ENCODE data around the gene KLHL5.
A peak's percentile ranks its signal among the peaks of the same experiment; 100 is the strongest.

The KLHL5 gene

GRCh38 chr4:39036172-39036571, 25.9 kb upstream of the KLHL5 start:
- DNase-seq (no peak), ATAC-seq (no peak)
- Mint-ChIP-seq H3K4me1 (peaks cover 46% of the 10 kb centered on the region), H3K36me3 (ENCODE audit: low read depth) (no peaks in the 10 kb centered on the region), H3K27ac (no peak overlapping the region), H3K27me3 (no peaks in the 10 kb centered on the region), H3K4me3 (no peak overlapping the region), H3K9me3 (no peaks in the 10 kb centered on the region)

DNA sequence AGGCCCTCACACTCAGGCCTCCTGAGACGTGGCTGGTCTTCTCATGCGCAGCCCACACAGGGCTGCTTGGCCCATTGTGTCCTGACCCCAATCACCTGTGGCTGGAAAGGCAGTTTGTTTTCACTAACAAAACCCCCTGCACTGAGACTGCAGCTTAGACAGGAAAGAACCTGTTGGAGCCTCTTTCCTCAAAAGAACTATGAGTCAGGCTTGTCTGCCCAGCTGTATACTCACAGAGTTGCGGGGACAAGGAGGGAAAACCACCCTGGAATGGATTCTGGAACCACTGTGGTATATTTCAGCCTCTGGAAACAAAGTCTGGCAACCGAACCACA, 24.6 kb upstream of the KLHL5 start:
- H3K27ac Mint-ChIP-seq: no peak overlapping the region

GRCh38 chr4:39037941-39038340, 24.1 kb upstream of the KLHL5 start:
- ATAC-seq (no peak), DNase-seq (no peak)
- Mint-ChIP-seq H3K4me3 (no peak overlapping the region), H3K9me3 (no peaks in the 10 kb centered on the region), H3K27ac (peak overlapping the region; percentile 43), H3K27me3 (no peaks in the 10 kb centered on the region), H3K4me1 (peaks cover 37% of the 10 kb centered on the region), H3K36me3 (ENCODE audit: low read depth) (no peaks in the 10 kb centered on the region)

More for the DNA sequence above, 24.6 kb upstream of the KLHL5 start:
- ATAC-seq (no peak), DNase-seq (no peak)
- no peak overlapping the region for H3K4me3 Mint-ChIP-seq
- no peaks in the 10 kb centered on the region for H3K9me3 Mint-ChIP-seq
- H3K27me3 Mint-ChIP-seq: no peaks in the 10 kb centered on the region
- no peaks in the 10 kb centered on the region for H3K36me3 Mint-ChIP-seq (ENCODE audit: low read depth)
- peaks cover 41% of the 10 kb centered on the region for H3K4me1 Mint-ChIP-seq

DNA sequence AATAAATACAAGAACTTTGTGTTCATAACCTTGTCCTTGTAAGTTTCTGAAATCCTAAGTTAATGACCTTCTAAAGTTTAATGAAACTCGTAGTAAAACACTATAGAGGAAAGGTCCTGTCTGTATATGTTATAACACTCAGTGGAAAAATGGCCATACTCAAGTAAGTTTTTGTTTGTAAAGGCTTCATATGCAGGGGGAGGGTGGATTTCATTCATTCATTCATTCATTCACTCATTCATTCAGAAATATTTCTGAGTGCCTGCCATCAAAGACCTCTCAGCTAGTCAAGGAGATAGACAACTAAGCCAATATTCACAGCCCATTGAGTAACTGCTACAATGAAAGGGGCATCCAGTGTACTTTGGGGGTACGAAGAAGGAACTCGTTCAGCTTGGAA, 22.9 kb upstream of the KLHL5 start:
- DNase-seq: no peak
- no peaks in the 10 kb centered on the region for H3K9me3 Mint-ChIP-seq
- H3K27ac Mint-ChIP-seq: no peak overlapping the region
- H3K36me3 Mint-ChIP-seq (ENCODE audit: low read depth): no peaks in the 10 kb centered on the region
- ATAC-seq: no peak
- no peak overlapping the region for H3K4me3 Mint-ChIP-seq
- peaks cover 40% of the 10 kb centered on the region for H3K4me1 Mint-ChIP-seq
- H3K27me3 Mint-ChIP-seq: no peaks in the 10 kb centered on the region

- DNase-seq (no peak), ATAC-seq (no peak)
- H3K27me3 Mint-ChIP-seq: no peaks in the 10 kb centered on the region
- H3K9me3 Mint-ChIP-seq: no peaks in the 10 kb centered on the region
- peak overlapping the region; percentile 28 for H3K4me3 Mint-ChIP-seq
- peak overlapping the region; percentile 40 for H3K27ac Mint-ChIP-seq
- H3K4me1 Mint-ChIP-seq: peaks cover 45% of the 10 kb centered on the region
- no peaks in the 10 kb centered on the region for H3K36me3 Mint-ChIP-seq (ENCODE audit: low read depth)
Observed at GRCh38 chr4:39042366-39042765, 19.7 kb upstream of the KLHL5 start.

- Mint-ChIP-seq H3K9me3 (no peaks in the 10 kb centered on the region), H3K4me3 (peak overlapping the region; percentile 83), H3K36me3 (ENCODE audit: low read depth) (no peaks in the 10 kb centered on the region), H3K27me3 (no peaks in the 10 kb centered on the region), H3K4me1 (peaks cover 47% of the 10 kb centered on the region), H3K27ac (peak overlapping the region; percentile 81)
- ATAC-seq: no peak
- no peak for DNase-seq
Observed at GRCh38 chr4:39043058-39043860, 18.8 kb upstream of the KLHL5 start.

- no peaks in the 10 kb centered on the region for H3K36me3 Mint-ChIP-seq (ENCODE audit: low read depth)
- no peaks in the 10 kb centered on the region for H3K27me3 Mint-ChIP-seq
- ATAC-seq (peak; percentile 11), DNase-seq (no peak)
- H3K4me1 Mint-ChIP-seq: peaks cover 52% of the 10 kb centered on the region
- peak overlapping the region; percentile 81 for H3K27ac Mint-ChIP-seq
- no peaks in the 10 kb centered on the region for H3K9me3 Mint-ChIP-seq
- peak overlapping the region; percentile 83 for H3K4me3 Mint-ChIP-seq
Observed at GRCh38 chr4:39043861-39044363, 18.1 kb upstream of the KLHL5 start.

- Mint-ChIP-seq H3K4me1 (peaks cover 52% of the 10 kb centered on the region), H3K4me3 (peak overlapping the region; percentile 83), H3K27me3 (no peaks in the 10 kb centered on the region), H3K36me3 (ENCODE audit: low read depth) (no peaks in the 10 kb centered on the region), H3K9me3 (no peaks in the 10 kb centered on the region), H3K27ac (peak overlapping the region; percentile 81)
- ATAC-seq (peak; percentile 83), DNase-seq (peak; percentile 96)
Observed at GRCh38 chr4:39044364-39044955, 17.6 kb upstream of the KLHL5 start.

GRCh38 chr4:39044956-39045826, 16.8 kb upstream of the KLHL5 start:
- peaks cover 52% of the 10 kb centered on the region for H3K4me1 Mint-ChIP-seq

GRCh38 chr4:39045827-39046221, 16.2 kb upstream of the KLHL5 start:
- Mint-ChIP-seq H3K36me3 (ENCODE audit: low read depth) (no peaks in the 10 kb centered on the region), H3K9me3 (no peaks in the 10 kb centered on the region), H3K4me1 (peaks cover 52% of the 10 kb centered on the region), H3K27ac (peak overlapping the region; percentile 88), H3K4me3 (peak overlapping the region; percentile 88), H3K27me3 (no peaks in the 10 kb centered on the region)
- ATAC-seq: no peak
- no peak for DNase-seq

More at GRCh38 chr4:39044956-39045826, 16.8 kb upstream of the KLHL5 start:
- peak overlapping the region; percentile 88 for H3K27ac Mint-ChIP-seq
- H3K36me3 Mint-ChIP-seq (ENCODE audit: low read depth): no peaks in the 10 kb centered on the region
- DNase-seq (peak; percentile 43), ATAC-seq (no peak)
- no peaks in the 10 kb centered on the region for H3K27me3 Mint-ChIP-seq
- no peaks in the 10 kb centered on the region for H3K9me3 Mint-ChIP-seq
- H3K4me3 Mint-ChIP-seq: peak overlapping the region; percentile 88

GRCh38 chr4:39046249-39046648, 15.8 kb upstream of the KLHL5 start:
- ATAC-seq (no peak), DNase-seq (no peak)
- Mint-ChIP-seq H3K27me3 (no peaks in the 10 kb centered on the region), H3K4me1 (peaks cover 52% of the 10 kb centered on the region), H3K4me3 (peak overlapping the region; percentile 88), H3K9me3 (no peaks in the 10 kb centered on the region), H3K36me3 (ENCODE audit: low read depth) (no peaks in the 10 kb centered on the region), H3K27ac (peak overlapping the region; percentile 88)

DNA sequence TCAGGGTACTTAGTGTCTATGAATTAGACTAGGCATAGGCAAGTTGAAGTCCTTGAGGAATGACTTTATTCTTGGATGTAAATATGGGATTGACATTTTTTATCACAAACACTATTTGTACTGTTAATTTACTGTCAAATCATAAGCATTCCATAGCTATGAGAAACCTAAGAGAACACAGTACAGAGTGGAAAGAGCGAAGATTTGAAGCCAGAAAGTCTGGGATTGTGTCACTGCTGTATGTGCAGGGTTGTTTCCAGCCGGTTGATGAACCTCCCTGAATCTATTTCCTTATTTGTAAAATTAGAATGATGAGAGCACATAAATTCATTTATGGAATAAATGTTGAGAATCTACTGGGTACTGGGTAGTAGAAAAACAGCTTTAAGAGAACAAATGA, 14.4 kb upstream of the KLHL5 start:
- Mint-ChIP-seq H3K4me3 (no peak overlapping the region), H3K27ac (peak overlapping the region; percentile 49), H3K27me3 (no peaks in the 10 kb centered on the region), H3K4me1 (peaks cover 49% of the 10 kb centered on the region), H3K36me3 (ENCODE audit: low read depth) (no peaks in the 10 kb centered on the region), H3K9me3 (no peaks in the 10 kb centered on the region)
- DNase-seq: no peak
- no peak for ATAC-seq

DNA sequence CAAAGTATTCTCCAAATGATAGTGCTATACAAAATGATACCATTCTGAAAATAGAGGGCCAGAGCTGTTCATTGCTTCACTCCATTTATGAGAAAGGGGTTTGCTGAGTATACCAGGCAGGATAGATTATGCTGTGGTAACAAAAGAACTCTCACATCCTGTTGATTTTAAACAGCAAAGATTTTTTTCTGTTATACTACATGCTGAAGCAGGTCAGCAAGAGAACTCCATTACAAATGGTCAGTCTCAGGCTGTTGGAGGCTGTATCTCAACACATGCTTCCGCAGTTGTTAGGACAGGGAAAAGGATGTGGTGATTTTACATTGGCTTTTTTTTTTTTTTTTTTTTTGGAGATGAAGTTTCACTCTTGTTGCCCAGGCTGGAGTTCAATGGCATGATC, 13.7 kb upstream of the KLHL5 start:
- H3K9me3 Mint-ChIP-seq: no peaks in the 10 kb centered on the region
- H3K4me1 Mint-ChIP-seq: peaks cover 45% of the 10 kb centered on the region
- H3K4me3 Mint-ChIP-seq: no peak overlapping the region
- ATAC-seq: no peak
- H3K36me3 Mint-ChIP-seq (ENCODE audit: low read depth): no peaks in the 10 kb centered on the region
- H3K27me3 Mint-ChIP-seq: no peaks in the 10 kb centered on the region
- H3K27ac Mint-ChIP-seq: peak overlapping the region; percentile 49
- no peak for DNase-seq

- Mint-ChIP-seq H3K4me1 (peaks cover 36% of the 10 kb centered on the region), H3K27me3 (no peaks in the 10 kb centered on the region), H3K9me3 (no peaks in the 10 kb centered on the region), H3K4me3 (no peak overlapping the region), H3K36me3 (ENCODE audit: low read depth) (no peaks in the 10 kb centered on the region), H3K27ac (no peak overlapping the region)
- no peak for ATAC-seq
- DNase-seq: no peak
Observed at GRCh38 chr4:39050590-39050989, 11.4 kb upstream of the KLHL5 start.

Measured in activated naive CD8-positive, alpha-beta T cell treated with anti-CD3 and anti-CD28 coated beads, Interleukin-2, amount 50 U/mL, for 24 hours (primary cell).